Lower leg skin (tissue), 4 donors: ENCODE data around the gene MAST3. TPM values are rescaled to one million over a fixed set of nuclear protein-coding genes. Genes with fewer than 3 reads are reported as not detected.

Experiments
- DNase-seq, 2 donors: peaks; one replicate each; pipeline ENCODE4 v3.0.0-alpha.2; 2019; ENCODE audit warnings: low spot score in 2 of 2
- H3K4me3 ChIP-seq: fragments of 200-600 bp; sonication (generic); 2 replicates; pipeline ENCODE4 v1.5.1; 2017; ENCODE audit warnings: mild to moderate bottlenecking, low read depth; ENCODE audit not compliant: poor library complexity, severe bottlenecking
- POLR2A ChIP-seq, 2 donors: fragments of 450-650 bp; IDR thresholded peaks; one replicate each; pipeline ENCODE4 v1.6.1; 2016 to 2017; ENCODE audit warnings: antibody characterized with exemption in 2 of 2, mild to moderate bottlenecking in 1 of 2, moderate library complexity in 1 of 2
- WGBS, 2 donors: methylation state at CpG; one replicate each; pipeline ENCODE4 v1.1.5; 2018; 5-methylcytosine and 5-hydroxymethylcytosine counted together
- intact Hi-C: fragments of 100-400 bp; cut with DNase I; formaldehyde crosslinking; loops from one replicate; pipeline ENCODE4 v1.15.0; 2023; ENCODE audit warnings: low total_unique reads
- total RNA-seq, 4 donors: library from RNA; depleted of rRNA; stranded (reverse); fragments of >200 nt; gene quantifications; one replicate each; pipeline ENCODE4 v1.1.0, GENCODE V29; 2016
- TF ChIP-seq, protein P1 (sequence below), 3 donors: fragments of 450-650 bp; IDR thresholded peaks; one replicate each; pipeline ENCODE4 v1.5.1; 2016; ENCODE audit warnings: antibody characterized with exemption in 3 of 3, mild to moderate bottlenecking in 3 of 3, moderate library complexity in 2 of 3

Gene MAST3
- total RNA-seq, 4 donors from 2014 or later: 12.9 to 19.8 (median 17.0) TPM

DNA sequence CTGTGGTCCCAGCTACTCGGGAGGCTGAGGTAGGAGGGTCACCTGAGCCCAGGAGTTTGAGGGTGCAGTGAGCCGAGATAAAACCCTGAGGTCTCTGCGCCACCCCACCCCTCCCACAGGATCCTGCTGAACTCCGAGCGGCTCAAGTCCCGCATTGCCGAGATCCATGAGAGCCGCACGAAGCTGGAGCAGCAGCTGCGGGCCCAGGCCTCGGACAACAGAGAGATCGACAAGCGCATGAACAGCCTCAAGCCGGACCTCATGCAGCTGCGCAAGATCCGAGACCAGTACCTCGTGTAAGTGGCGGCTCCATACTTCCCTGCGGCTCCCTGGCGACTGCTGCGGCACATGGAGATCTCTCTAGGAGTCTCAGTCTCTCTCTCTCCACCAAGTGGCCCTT, 69.4 kb downstream of the MAST3 start:
- no peak for DNase-seq
- WGBS, 2 donors: 90 to 95% methylated on average over 15 to 21 of the region's 21 CpGs
- TF ChIP-seq, protein P1, sequence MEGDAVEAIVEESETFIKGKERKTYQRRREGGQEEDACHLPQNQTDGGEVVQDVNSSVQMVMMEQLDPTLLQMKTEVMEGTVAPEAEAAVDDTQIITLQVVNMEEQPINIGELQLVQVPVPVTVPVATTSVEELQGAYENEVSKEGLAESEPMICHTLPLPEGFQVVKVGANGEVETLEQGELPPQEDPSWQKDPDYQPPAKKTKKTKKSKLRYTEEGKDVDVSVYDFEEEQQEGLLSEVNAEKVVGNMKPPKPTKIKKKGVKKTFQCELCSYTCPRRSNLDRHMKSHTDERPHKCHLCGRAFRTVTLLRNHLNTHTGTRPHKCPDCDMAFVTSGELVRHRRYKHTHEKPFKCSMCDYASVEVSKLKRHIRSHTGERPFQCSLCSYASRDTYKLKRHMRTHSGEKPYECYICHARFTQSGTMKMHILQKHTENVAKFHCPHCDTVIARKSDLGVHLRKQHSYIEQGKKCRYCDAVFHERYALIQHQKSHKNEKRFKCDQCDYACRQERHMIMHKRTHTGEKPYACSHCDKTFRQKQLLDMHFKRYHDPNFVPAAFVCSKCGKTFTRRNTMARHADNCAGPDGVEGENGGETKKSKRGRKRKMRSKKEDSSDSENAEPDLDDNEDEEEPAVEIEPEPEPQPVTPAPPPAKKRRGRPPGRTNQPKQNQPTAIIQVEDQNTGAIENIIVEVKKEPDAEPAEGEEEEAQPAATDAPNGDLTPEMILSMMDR (IDR thresholded peaks at IDR 0.05): no peak
- no peak for TF ChIP-seq POLR2A (IDR thresholded peaks at IDR 0.05)
- H3K4me3 ChIP-seq: no peak overlapping the region
- intact Hi-C loops: loop anchor here (10.0 kb wide), 1 partner anchor 52 kb away; no protein-coding TSS in a partner anchor

DNA sequence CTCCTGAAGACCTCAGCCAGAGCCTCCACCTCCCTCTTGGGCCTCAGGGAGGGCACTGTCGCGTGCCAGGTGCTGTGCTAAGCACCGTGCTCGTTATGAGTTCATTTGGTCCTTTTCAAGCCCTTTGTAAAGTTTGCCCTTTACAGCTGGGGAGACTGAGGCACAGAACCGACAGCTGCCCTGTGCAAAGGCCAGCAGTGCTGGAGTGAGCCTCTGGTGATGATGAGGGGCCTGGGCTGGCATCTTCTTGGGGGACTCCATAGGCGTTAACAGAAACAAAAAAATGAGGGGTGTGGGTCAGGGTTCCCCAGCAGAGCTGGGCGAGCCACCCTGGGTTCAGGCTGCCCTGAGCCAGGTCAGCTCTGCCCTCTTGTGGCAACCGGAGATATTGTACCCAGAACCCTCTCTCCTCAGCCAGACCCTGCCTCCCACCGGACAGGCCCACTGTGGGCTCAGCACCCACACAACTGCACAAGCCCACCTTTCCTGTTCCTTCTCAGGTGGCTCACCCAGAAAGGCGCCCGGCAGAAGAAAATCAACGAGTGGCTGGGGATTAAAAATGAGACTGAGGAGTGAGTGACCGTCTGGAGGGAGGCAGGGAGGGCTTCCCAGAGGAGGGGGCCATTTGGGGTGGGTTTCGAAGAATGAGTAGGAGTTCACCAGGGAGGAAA, 70.5 kb downstream of the MAST3 start:
- intact Hi-C loops: loop anchor here (2.0 to 10.0 kb wide), 2 partner anchors 53 to 81 kb away; no protein-coding TSS in a partner anchor
- no peak for TF ChIP-seq POLR2A (IDR thresholded peaks at IDR 0.05)
- TF ChIP-seq, protein P1 (IDR thresholded peaks at IDR 0.05): no peak
- H3K4me3 ChIP-seq: no peak overlapping the region
- no peak for DNase-seq
- 70 to 71% methylated on average over 14 of the region's 14 CpGs for WGBS, 2 donors

DNA sequence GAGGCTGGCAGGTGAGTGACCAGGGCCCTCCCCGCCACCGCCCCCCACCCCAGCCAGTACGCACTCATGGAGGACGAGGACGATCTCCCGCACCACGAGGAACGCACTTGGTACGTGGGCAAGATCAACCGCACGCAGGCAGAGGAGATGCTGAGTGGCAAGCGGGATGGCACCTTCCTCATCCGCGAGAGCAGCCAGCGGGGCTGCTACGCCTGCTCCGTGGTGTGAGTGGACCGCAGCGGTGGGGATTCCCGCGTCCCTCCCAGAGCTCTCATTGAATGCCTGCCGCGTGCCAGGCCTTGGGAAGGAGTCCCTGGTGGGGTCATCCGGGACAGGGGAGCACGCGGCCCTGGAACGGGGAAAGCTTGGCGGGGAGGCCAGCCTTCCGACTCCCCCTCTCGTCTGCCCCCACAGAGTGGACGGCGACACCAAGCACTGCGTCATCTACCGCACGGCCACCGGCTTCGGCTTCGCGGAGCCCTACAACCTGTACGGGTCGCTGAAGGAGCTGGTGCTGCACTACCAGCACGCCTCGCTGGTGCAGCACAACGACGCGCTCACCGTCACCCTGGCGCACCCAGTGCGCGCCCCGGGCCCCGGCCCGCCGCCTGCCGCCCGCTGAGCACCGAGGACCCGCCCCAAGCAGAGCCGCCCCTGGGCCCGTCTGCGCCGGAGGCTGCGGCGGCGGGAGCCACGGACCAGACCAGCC, 71.2 kb downstream of the MAST3 start:
- DNase-seq: no peak
- no peak for TF ChIP-seq POLR2A (IDR thresholded peaks at IDR 0.05)
- TF ChIP-seq, protein P1 (IDR thresholded peaks at IDR 0.05): no peak
- WGBS, 2 donors: 94 to 96% methylated on average over 66 of the region's 66 CpGs
- H3K4me3 ChIP-seq: no peak overlapping the region
- intact Hi-C loops: loop anchor here (2.0 to 10.0 kb wide), 2 partner anchors 54 to 80 kb away; no protein-coding TSS in a partner anchor

DNA sequence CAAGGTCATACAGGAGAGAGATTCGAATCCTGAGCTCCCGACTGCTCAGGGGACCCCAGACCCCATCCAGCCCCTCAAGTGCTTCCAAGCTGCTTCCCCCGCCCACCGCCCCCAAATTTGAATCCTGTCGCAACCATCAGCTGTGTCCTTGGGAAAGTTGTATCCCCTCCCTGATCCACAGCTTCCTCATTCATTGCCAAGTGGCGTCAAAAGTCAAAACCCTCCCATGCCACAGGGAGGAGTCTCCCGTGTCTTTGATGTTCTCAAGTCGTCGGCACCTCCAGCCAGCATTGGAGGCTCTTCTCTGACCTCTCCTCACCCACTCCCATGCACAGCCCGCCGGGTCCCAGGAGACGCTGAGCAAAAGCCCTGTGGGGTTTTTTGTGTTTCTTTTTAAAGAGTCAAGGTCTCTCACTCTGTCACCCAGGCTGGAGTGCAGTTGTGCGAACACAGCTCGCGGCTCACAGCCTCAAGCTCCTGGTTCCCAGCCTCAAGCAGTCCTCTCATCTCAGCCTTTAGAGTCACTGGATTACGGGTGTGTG, 73.2 kb downstream of the MAST3 start:
- no peak overlapping the region for H3K4me3 ChIP-seq
- DNase-seq: peak in 1 of 2 donors; percentile 89

DNA sequence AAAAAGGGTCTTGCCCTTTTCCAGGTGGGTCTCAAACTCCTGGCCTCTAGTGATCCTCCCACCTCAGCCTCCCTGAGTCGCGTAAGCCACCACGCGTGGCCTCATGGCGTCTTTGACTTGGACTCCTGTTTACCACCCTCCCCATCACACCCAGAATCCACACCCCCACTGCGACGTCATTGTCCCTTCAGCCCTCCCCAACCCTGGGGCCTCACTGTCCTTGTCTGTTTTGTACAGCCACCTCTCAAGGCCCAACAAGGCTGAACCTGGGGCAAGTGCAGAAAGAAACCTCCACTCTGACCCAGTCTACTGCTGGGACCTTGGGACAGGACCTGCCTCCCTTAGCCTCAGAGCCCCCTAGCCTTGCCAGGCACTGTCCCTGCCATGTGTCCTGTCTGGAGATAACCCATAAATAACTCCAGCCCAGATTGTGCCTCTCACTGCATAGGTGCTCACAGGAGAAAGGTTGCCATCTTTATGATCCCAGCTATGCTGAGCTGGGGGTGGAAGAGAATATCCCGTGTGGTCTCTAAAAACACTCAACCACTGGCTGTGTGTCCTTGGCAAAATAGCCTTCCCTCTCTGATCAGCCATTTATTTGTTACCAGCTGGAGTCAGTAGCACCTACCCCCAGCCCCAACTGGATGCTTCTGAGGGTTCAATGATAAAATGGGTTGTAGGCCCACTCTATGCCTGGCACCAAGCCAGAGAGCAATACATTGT, 74.2 kb downstream of the MAST3 start:
- intact Hi-C loops: no loop called here
- DNase-seq: no peak
- H3K4me3 ChIP-seq: no peak overlapping the region
- WGBS, 2 donors: 83 to 87% methylated on average over 8 of the region's 8 CpGs
- TF ChIP-seq, protein P1 (IDR thresholded peaks at IDR 0.05): no peak
- no peak for TF ChIP-seq POLR2A (IDR thresholded peaks at IDR 0.05)

More for the DNA sequence above, 73.2 kb downstream of the MAST3 start:
- TF ChIP-seq POLR2A (IDR thresholded peaks at IDR 0.05): no peak
- TF ChIP-seq, protein P1 (IDR thresholded peaks at IDR 0.05): no peak
- intact Hi-C loops: no loop called here
- WGBS, 2 donors: 49 to 51% methylated on average over 16 of the region's 16 CpGs
